ENCODE data around the gene LAPTM5.

The LAPTM5 gene

DNA sequence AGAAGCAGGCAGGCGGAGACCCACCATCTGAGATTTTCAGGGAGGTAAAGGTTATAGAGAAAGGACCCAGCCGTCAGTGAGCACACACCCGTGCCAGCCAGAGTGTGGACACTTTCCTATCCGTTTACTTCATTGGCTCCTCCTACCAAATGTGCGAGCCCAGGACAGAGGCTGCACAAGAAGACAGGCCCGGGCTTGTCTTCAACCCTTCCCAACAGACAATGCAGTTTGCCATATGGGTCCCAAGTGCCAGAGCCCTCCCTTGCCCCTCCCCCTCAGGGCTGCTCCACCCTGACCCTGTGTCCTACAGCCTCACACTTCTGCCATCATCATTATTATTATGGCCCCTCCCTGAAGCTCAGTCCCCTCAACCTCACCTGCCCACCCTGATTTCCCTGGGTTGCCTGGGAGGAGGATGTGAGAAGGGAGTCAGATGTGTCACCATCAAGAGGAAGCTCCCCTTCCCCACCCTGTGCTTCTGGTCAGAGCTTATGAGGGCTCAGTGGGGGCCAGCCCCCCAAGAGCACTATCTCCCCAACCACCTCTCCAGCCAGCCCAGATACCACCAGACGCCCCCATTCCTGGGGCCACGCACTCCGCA lies 9.4 kb downstream of the LAPTM5 start:
- Histone ChIP-seq H3K9ac (ENCODE audit: low read length) (no peak overlapping the region), H3K4me1 (ENCODE audit: control insufficient read depth, insufficient read depth, low read length) (peaks cover 24% of the 10 kb centered on the region)

GRCh38 chr1:30747033-30748008 lies 10.3 kb downstream of the LAPTM5 start:
- Histone ChIP-seq H3K9me3 (ENCODE audit: control insufficient read depth, low read length) (no peaks in the 10 kb centered on the region), H3K27me3 (ENCODE audit: control insufficient read depth, insufficient read depth, low read length) (no peaks in the 10 kb centered on the region), H3K9ac (ENCODE audit: low read length) (no peak overlapping the region), H3K4me3 (ENCODE audit: low read length) (no peak overlapping the region), H3K4me1 (ENCODE audit: control insufficient read depth, insufficient read depth, low read length) (peaks cover 24% of the 10 kb centered on the region), H3K36me3 (ENCODE audit: control insufficient read depth, insufficient read depth, low read length) (no peaks in the 10 kb centered on the region)

More for the DNA sequence above, 9.4 kb downstream of the LAPTM5 start:
- no peak overlapping the region for H3K4me3 ChIP-seq (ENCODE audit: low read length)
- no peaks in the 10 kb centered on the region for H3K9me3 ChIP-seq (ENCODE audit: control insufficient read depth, low read length)
- no peaks in the 10 kb centered on the region for H3K27me3 ChIP-seq (ENCODE audit: control insufficient read depth, insufficient read depth, low read length)
- H3K36me3 ChIP-seq (ENCODE audit: control insufficient read depth, insufficient read depth, low read length) = no peaks in the 10 kb centered on the region

DNA sequence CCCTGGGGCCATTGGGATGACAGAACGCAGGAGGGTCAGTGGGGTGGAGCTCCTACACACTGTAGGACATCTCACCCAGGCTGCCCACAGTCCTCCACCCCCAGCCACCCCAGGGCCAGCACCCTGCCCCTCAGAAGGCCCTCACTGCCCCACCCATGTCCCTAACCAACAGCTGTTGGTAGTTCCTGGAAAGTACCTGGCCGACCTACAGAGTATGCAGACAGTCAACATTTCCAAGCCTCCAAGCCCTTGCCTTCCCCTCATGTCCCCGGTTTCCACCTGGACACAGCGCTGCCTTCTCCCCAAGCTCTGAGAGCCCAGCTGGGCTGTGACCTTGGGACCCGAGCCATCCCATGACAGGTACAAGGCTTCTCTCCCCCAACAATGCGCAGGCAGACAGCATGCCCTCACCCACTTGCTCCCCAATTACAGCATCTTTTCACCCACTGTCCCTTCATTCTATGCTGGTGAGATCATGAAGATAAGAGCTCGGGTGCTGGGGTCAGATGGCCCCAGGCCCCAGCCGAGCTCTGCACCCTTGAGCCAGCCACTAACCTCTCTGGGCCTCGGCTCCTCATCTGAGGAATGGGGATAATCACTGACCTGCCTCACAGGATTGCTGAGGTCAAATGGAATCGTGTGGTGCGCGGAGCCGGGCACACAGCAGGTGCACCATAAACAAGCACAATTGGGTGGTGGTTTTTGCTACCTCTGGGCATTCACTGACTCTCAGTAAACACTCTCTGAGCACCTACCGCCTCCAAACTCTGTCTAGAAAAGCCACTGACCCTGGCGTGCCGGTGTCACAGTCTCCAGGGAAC lies 11.2 kb downstream of the LAPTM5 start:
- H3K4me3 ChIP-seq (ENCODE audit: low read length) = no peak overlapping the region
- no peaks in the 10 kb centered on the region for H3K27me3 ChIP-seq (ENCODE audit: control insufficient read depth, insufficient read depth, low read length)
- no peaks in the 10 kb centered on the region for H3K9me3 ChIP-seq (ENCODE audit: control insufficient read depth, low read length)
- no peak overlapping the region for H3K9ac ChIP-seq (ENCODE audit: low read length)
- no peaks in the 10 kb centered on the region for H3K36me3 ChIP-seq (ENCODE audit: control insufficient read depth, insufficient read depth, low read length)
- H3K4me1 ChIP-seq (ENCODE audit: control insufficient read depth, insufficient read depth, low read length) = peaks cover 24% of the 10 kb centered on the region

DNA sequence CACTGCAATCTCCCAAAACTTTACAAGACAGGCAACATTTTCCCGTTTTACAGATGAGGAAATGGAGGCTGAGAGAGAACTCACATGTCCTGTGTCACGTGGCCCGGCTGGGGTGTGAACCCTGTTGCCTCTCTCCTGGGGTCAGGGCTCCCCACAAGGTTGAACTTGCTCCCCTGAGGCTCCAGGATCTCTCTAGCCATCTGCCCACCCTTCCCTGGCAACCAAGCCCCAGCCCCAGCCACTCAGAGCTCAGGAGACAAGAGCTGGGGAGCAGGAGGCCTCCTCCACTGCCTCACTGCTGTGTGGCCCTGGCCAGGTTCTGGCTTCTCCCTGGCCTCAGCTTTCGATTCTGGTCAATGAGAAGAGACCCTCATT lies 11.8 kb downstream of the LAPTM5 start:
- peaks cover 24% of the 10 kb centered on the region for H3K4me1 ChIP-seq (ENCODE audit: control insufficient read depth, insufficient read depth, low read length)
- H3K9ac ChIP-seq (ENCODE audit: low read length) = no peak overlapping the region
- no peaks in the 10 kb centered on the region for H3K27me3 ChIP-seq (ENCODE audit: control insufficient read depth, insufficient read depth, low read length)
- H3K4me3 ChIP-seq (ENCODE audit: low read length) = no peak overlapping the region
- H3K36me3 ChIP-seq (ENCODE audit: control insufficient read depth, insufficient read depth, low read length) = no peaks in the 10 kb centered on the region
- no peaks in the 10 kb centered on the region for H3K9me3 ChIP-seq (ENCODE audit: control insufficient read depth, low read length)

DNA sequence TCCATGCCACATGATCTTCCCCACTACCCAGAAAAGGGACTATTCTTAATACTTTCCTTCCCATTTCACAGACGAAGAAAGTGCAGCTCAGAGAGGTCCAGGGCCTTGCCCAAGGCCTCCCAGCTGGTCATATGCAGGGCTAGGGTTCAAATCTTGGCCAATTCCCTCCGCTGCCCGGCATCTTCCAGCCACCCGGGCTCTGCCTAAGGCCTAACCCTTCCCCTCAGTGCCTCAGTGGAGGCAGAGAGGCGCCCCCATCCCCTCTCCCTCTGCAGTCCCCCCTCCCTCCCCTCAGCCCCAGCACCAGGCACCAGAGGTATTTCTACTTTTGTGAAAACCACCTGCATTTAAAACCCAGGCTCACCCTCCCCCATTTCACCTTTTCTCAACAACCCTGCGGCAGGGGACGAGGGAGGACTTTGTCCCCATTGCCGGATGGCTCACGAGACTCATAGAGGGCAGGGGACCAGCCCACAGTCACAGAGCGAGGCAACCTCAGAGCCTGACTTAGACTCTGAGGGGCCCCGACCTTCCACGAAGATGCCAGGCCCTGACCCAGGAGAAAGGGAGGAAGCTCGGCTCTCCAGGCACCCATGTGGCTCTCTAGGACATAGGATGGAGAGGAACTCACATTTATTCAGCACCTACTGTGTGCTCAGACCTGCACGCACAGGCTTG lies 12.3 kb downstream of the LAPTM5 start:
- no peaks in the 10 kb centered on the region for H3K36me3 ChIP-seq (ENCODE audit: control insufficient read depth, insufficient read depth, low read length)
- no peaks in the 10 kb centered on the region for H3K27me3 ChIP-seq (ENCODE audit: control insufficient read depth, insufficient read depth, low read length)
- H3K4me1 ChIP-seq (ENCODE audit: control insufficient read depth, insufficient read depth, low read length) = peaks cover 24% of the 10 kb centered on the region
- no peak overlapping the region for H3K4me3 ChIP-seq (ENCODE audit: low read length)
- no peaks in the 10 kb centered on the region for H3K9me3 ChIP-seq (ENCODE audit: control insufficient read depth, low read length)
- H3K9ac ChIP-seq (ENCODE audit: low read length) = no peak overlapping the region

DNA sequence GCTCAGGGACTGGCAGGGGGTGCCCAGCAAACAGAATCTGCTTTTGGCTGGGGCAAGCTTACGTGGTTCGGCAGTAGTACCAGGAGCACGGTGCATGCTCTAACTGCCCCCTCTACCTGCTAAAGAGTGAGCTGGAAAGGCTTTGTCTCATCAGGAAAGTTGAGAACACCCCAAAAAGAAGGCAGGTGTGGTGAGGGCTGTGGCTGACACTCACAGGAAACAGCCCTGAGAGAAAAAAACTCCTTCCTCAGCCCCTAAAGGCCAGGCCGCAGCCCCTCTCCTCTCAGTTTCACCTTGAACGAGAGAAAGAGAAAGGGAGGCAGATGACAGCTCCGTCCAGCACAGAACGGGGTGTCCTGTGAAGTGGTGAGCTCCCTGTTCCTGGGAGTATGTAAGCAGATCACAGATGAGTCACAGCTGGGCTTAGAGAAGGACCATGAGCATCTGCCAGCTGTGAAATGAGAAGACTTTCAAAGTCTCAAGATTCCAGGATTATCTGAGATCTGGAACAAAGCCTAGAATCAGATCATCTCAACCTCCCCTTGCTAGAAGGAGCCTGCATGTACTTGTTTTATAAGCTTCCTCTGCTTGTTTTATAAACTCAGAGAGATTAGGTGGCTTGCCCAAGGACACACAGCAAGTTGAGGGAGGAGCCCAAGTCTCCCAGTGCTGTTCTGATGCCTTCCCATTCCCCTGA lies 13.4 kb downstream of the LAPTM5 start:
- Histone ChIP-seq H3K4me1 (ENCODE audit: control insufficient read depth, insufficient read depth, low read length) (peaks cover 24% of the 10 kb centered on the region), H3K4me3 (ENCODE audit: low read length) (no peak overlapping the region), H3K27me3 (ENCODE audit: control insufficient read depth, insufficient read depth, low read length) (no peaks in the 10 kb centered on the region), H3K9me3 (ENCODE audit: control insufficient read depth, low read length) (no peaks in the 10 kb centered on the region), H3K9ac (ENCODE audit: low read length) (no peak overlapping the region), H3K36me3 (ENCODE audit: control insufficient read depth, insufficient read depth, low read length) (no peaks in the 10 kb centered on the region)

- no peak overlapping the region for H3K4me3 ChIP-seq (ENCODE audit: low read length)
- H3K4me1 ChIP-seq (ENCODE audit: control insufficient read depth, insufficient read depth, low read length) = peaks cover 24% of the 10 kb centered on the region
These were observed 14.0 kb downstream of the LAPTM5 start for GRCh38 chr1:30743584-30744059.

DNA sequence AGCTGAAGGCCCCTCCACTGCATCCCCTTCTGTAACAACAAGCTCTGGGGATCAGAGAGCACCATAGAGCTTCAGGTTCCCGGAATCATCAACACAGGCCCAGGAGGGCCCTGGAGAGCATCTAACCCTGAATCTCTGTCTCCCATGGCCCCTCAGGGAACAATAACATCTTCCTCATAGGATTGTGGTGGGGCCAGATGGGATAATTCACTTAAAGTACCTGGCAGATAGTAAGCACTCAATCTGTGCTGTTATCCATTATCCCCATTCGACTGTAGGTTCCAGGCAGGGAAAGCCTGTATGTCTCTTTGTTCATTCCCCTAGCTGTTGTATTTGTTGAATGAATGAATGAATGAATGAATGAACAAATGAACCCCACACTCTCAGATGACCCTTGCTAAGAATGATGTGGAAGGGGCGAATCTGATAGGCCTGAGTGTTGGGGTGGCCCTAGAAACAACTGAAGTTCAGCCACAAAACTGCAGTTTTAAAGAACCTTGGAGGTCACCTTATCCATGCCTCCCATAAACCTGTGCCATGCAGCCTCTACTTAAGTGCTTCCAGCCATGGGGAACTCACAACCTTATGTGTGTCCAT lies 14.5 kb downstream of the LAPTM5 start:
- Histone ChIP-seq H3K4me3 (ENCODE audit: low read length) (no peak overlapping the region), H3K36me3 (ENCODE audit: control insufficient read depth, insufficient read depth, low read length) (no peaks in the 10 kb centered on the region), H3K27me3 (ENCODE audit: control insufficient read depth, insufficient read depth, low read length) (no peaks in the 10 kb centered on the region), H3K4me1 (ENCODE audit: control insufficient read depth, insufficient read depth, low read length) (peaks cover 20% of the 10 kb centered on the region), H3K9ac (ENCODE audit: low read length) (no peak overlapping the region), H3K9me3 (ENCODE audit: control insufficient read depth, low read length) (no peaks in the 10 kb centered on the region)

More at GRCh38 chr1:30743584-30744059, 14.0 kb downstream of the LAPTM5 start:
- Histone ChIP-seq H3K9ac (ENCODE audit: low read length) (no peak overlapping the region), H3K36me3 (ENCODE audit: control insufficient read depth, insufficient read depth, low read length) (no peaks in the 10 kb centered on the region), H3K27me3 (ENCODE audit: control insufficient read depth, insufficient read depth, low read length) (no peaks in the 10 kb centered on the region), H3K9me3 (ENCODE audit: control insufficient read depth, low read length) (no peaks in the 10 kb centered on the region)

- H3K9ac ChIP-seq (ENCODE audit: low read length) = no peak overlapping the region
- peaks cover 17% of the 10 kb centered on the region for H3K4me1 ChIP-seq (ENCODE audit: control insufficient read depth, insufficient read depth, low read length)
- H3K36me3 ChIP-seq (ENCODE audit: control insufficient read depth, insufficient read depth, low read length) = no peaks in the 10 kb centered on the region
- H3K27me3 ChIP-seq (ENCODE audit: control insufficient read depth, insufficient read depth, low read length) = no peaks in the 10 kb centered on the region
- no peak overlapping the region for H3K4me3 ChIP-seq (ENCODE audit: low read length)
- H3K9me3 ChIP-seq (ENCODE audit: control insufficient read depth, low read length) = no peaks in the 10 kb centered on the region
These were observed 15.1 kb downstream of the LAPTM5 start for GRCh38 chr1:30742300-30742962.

- Histone ChIP-seq H3K9ac (ENCODE audit: low read length) (no peak overlapping the region), H3K4me1 (ENCODE audit: control insufficient read depth, insufficient read depth, low read length) (peaks cover 10% of the 10 kb centered on the region), H3K9me3 (ENCODE audit: control insufficient read depth, low read length) (no peaks in the 10 kb centered on the region), H3K27me3 (ENCODE audit: control insufficient read depth, insufficient read depth, low read length) (no peaks in the 10 kb centered on the region), H3K36me3 (ENCODE audit: control insufficient read depth, insufficient read depth, low read length) (no peaks in the 10 kb centered on the region), H3K4me3 (ENCODE audit: low read length) (no peak overlapping the region)
These were observed 16.2 kb downstream of the LAPTM5 start for GRCh38 chr1:30741239-30741894.

Measured in mucosa of stomach (tissue), 1 donor.